Upper lobe of left lung (tissue), 6 donors: ENCODE data around the gene MSI2. TPM values are rescaled to one million over a fixed set of nuclear protein-coding genes. Genes with fewer than 3 reads are reported as not detected.

ENCODE experiments used
- ATAC-seq, 2 donors: fragments of 200-7000 bp; cut with Tn5 transposase; one replicate each; pipeline ENCODE4 v1.9.1; 2022; ENCODE audit warnings: mild to moderate bottlenecking in 2 of 2, moderate library complexity in 2 of 2; ENCODE audit not compliant: low FRiP score in 2 of 2
- DNase-seq, 2 donors: peaks; one replicate each; pipeline ENCODE4 v3.0.0-alpha.2; 2019 to 2020
- H3K27ac ChIP-seq, 4 donors: fragments of 200-600 bp; sonication (generic); one replicate each; pipeline ENCODE4 v1.5.1; 2016 to 2019
- H3K27me3 ChIP-seq, 4 donors: fragments of 200-600 bp; sonication (generic); one replicate each; pipeline ENCODE4 v1.5.1; 2017 to 2019
- H3K36me3 ChIP-seq, 4 donors: fragments of 200-600 bp; sonication (generic); one replicate each; pipeline ENCODE4 v1.5.1; 2016 to 2019
- H3K4me1 ChIP-seq, 4 donors: fragments of 200-600 bp; sonication (generic); one replicate each; pipeline ENCODE4 v1.5.1; 2018 to 2019
- H3K4me3 ChIP-seq, 4 donors: fragments of 200-600 bp; sonication (generic); one replicate each; pipeline ENCODE4 v1.5.1; 2017 to 2019; ENCODE audit warnings: mild to moderate bottlenecking in 2 of 4, moderate library complexity in 1 of 4
- H3K9me3 ChIP-seq, 4 donors: fragments of 200-600 bp; sonication (generic); one replicate each; pipeline ENCODE4 v1.5.1; 2018 to 2019
- EP300 ChIP-seq, 4 donors: sonication (generic); formaldehyde crosslinking; IDR thresholded peaks; one replicate each; pipeline ENCODE4 v1.5.1; 2017; ENCODE audit warnings: antibody characterized with exemption in 4 of 4, control low read depth in 2 of 4
- POLR2A ChIP-seq, 4 donors: fragments of 450-650 bp; IDR thresholded peaks; one replicate each; pipeline ENCODE4 v1.5.1; 2016 to 2017; ENCODE audit warnings: antibody characterized with exemption in 4 of 4, mild to moderate bottlenecking in 2 of 4
- POLR2AphosphoS5 ChIP-seq, 2 donors: sonication (generic); formaldehyde crosslinking; IDR thresholded peaks; one replicate each; pipeline ENCODE4 v1.5.1; 2017; ENCODE audit warnings: antibody characterized with exemption in 2 of 2
- WGBS, 2 donors: methylation state at CpG; one replicate each; pipeline ENCODE4 v1.1.5; 2017 to 2018; 5-methylcytosine and 5-hydroxymethylcytosine counted together
- total RNA-seq, 6 donors: library from RNA; depleted of rRNA in 4 of 6; stranded (reverse); fragments of >200 nt in 4 of 6; gene quantifications; one replicate each; pipeline versions ENCODE4 v1.1.0 to v1.2.1, GENCODE V29; 2016 to 2021
- TF ChIP-seq, protein P1 (sequence below), 6 experiments: fragments of 450-650 bp in 4 of 6; fragments of 200-600 bp in 2 of 6; sonication (generic) in 2 of 6; IDR thresholded peaks; one replicate each; pipeline ENCODE4 v1.5.1; 2016 to 2019; ENCODE audit warnings: antibody characterized with exemption in 6 of 6
- donor health status: DM: no; HTN: no; CAD: no; lungs with moderate emphysema.
- donor health status: DM: no; HTN: yes; CAD: no; lungs with severe emphysema.

The MSI2 gene
- total RNA-seq, 6 donors from 2014 or later: 20.1 to 44.0 (median 32.2) TPM

DNA sequence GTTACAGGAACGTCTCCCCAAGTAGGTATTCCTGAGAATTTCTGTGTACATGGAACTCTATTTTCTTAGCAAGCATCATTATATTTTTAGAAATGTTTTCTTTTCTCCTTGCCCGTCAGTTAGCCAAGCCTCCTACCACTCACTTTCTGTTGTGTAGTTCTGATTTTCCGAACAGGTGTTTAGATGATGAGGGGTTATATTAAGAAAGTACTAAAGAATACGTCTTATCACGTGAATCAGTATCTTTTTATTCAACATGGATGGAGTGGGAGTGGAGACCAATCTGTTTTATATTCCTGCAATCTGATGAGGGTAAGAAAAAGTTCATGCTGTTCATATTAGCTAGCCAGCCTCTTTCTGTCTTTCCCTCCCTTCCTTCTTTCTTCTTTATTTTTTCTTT lies 29.4 kb downstream of the MSI2 start:
- Histone ChIP-seq H3K27me3 (no peaks in the 10 kb centered on the region), H3K27ac (no peak overlapping the region), H3K4me1 (peaks cover 0 to 3% (median 2%) of the 10 kb centered on the region in 4 donors), H3K4me3 (no peak overlapping the region), H3K36me3 (no peaks in the 10 kb centered on the region), H3K9me3 (no peaks in the 10 kb centered on the region)
- TF ChIP-seq EP300 (IDR thresholded peaks at IDR 0.05) (no peak), POLR2AphosphoS5 (IDR thresholded peaks at IDR 0.05) (no peak), POLR2A (IDR thresholded peaks at IDR 0.05) (no peak)
- TF ChIP-seq, protein P1, sequence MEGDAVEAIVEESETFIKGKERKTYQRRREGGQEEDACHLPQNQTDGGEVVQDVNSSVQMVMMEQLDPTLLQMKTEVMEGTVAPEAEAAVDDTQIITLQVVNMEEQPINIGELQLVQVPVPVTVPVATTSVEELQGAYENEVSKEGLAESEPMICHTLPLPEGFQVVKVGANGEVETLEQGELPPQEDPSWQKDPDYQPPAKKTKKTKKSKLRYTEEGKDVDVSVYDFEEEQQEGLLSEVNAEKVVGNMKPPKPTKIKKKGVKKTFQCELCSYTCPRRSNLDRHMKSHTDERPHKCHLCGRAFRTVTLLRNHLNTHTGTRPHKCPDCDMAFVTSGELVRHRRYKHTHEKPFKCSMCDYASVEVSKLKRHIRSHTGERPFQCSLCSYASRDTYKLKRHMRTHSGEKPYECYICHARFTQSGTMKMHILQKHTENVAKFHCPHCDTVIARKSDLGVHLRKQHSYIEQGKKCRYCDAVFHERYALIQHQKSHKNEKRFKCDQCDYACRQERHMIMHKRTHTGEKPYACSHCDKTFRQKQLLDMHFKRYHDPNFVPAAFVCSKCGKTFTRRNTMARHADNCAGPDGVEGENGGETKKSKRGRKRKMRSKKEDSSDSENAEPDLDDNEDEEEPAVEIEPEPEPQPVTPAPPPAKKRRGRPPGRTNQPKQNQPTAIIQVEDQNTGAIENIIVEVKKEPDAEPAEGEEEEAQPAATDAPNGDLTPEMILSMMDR (IDR thresholded peaks at IDR 0.05): no peak
- 71 to 79% methylated on average over 5 of the region's 5 CpGs for WGBS, 2 donors
- ATAC-seq (no peak), DNase-seq (no peak)

DNA sequence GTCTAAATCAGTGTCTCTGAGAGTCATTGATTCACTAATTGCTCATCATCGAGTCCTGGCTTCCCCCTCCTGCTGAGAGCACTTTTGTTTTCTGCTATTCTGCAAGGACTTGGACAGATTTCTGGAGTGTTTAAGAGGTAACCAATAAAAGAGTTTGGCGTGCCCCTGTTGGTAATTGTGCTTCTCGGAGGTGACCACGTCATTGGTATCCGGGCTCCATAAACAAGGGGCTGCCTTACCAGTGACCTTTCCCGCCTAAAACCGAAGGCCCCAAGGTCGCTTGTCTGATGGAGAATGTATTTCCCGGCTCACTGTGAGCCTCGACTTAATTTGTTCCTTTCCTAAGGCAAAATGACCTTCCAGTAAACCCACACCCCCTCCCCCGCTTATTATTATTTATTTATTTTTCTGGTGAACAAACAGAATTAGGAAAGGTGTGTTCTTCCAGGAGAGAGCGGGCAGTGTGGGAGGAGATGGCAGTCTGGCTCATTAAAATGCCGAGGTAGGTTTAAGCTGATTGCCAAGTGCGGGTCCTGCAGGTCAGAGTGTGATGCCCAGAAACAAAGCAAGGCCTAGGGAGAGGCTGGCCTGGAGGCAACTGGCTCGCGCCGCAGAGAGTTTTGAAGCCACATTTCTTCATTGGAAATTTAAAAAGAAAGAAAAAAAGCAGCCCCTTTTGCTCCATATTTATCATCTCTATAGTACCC lies 30.2 kb downstream of the MSI2 start:
- no peak for ATAC-seq
- no peak overlapping the region for H3K27ac ChIP-seq
- WGBS, 2 donors: 92 to 93% methylated on average over 17 of the region's 17 CpGs

DNA sequence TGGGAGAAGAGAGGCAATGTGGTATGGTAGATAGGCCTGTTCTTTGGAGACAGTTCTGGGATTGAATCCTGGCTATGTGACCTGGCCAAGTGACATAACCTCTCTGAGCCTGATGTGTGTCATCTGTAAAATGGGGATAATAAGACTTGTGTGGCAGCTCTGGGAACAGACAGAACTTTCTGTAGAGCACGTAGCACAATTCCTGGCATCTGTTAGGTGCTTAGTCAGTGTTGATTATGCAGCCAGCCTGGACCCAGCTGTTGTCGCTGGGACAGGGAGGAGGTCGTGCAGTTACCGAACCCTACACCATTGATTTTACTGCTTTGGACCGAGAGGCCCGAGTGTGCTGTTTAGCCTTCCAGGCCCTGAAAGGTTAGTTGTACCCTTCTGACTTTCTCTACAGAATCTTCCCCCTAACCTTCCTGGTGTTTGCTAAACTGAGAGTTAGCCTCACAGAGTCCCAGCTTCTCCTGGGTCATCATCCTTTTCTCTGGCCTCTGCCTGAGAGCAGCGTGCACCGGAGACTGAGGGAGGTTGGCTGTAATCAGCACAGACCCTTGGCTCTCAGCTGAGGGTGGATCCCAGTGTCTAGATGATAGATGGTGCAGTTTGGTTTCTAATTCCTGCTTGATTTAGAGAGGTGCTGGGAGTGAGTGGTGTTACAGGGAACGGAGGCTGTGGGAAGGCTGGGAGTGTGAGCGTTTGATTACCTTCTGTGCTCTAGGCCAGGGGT lies 31.9 kb downstream of the MSI2 start:
- peak in 1 of 2 donors; percentile 20 for TF ChIP-seq POLR2AphosphoS5 (IDR thresholded peaks at IDR 0.05)
- no peak for TF ChIP-seq POLR2A (IDR thresholded peaks at IDR 0.05)
- peak in 1 of 2 donors; percentile 61 for ATAC-seq
- WGBS, 2 donors: 84 to 85% methylated on average over 9 to 10 of the region's 10 CpGs
- H3K27me3 ChIP-seq: no peaks in the 10 kb centered on the region
- no peaks in the 10 kb centered on the region for H3K9me3 ChIP-seq
- peaks cover 0 to 3% (median 2%) of the 10 kb centered on the region in 4 donors for H3K4me1 ChIP-seq
- no peak overlapping the region for H3K4me3 ChIP-seq
- H3K36me3 ChIP-seq: no peaks in the 10 kb centered on the region
- no peak for DNase-seq
- H3K27ac ChIP-seq: peak overlapping the region in 1 of 4 donors; percentile 18

More for the DNA sequence above, 30.2 kb downstream of the MSI2 start:
- Histone ChIP-seq H3K36me3 (no peaks in the 10 kb centered on the region), H3K27me3 (no peaks in the 10 kb centered on the region), H3K9me3 (no peaks in the 10 kb centered on the region), H3K4me3 (no peak overlapping the region), H3K4me1 (peaks cover 0 to 3% (median 2%) of the 10 kb centered on the region in 4 donors)
- DNase-seq: no peak
- no peak for TF ChIP-seq POLR2AphosphoS5 (IDR thresholded peaks at IDR 0.05)
- TF ChIP-seq, protein P1 (IDR thresholded peaks at IDR 0.05): no peak
- no peak for TF ChIP-seq EP300 (IDR thresholded peaks at IDR 0.05)
- no peak for TF ChIP-seq POLR2A (IDR thresholded peaks at IDR 0.05)

DNA sequence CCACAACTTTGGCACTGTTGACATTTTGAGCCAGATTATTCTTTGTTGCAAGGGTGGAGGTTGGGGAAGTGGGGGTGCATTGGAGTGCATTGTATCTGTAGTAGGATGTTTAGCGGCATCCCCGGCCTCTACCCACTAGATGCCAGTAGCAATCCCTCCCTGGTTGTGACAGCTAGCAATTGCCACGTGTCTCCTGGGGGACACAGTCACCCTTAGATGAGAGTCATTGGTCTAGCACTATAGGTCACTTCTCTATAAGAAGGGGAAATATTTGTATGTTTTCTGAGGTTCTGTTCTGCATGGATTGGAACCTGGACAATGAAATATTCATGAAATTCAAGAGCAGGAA lies 32.4 kb downstream of the MSI2 start:
- Histone ChIP-seq H3K4me3 (no peak overlapping the region), H3K36me3 (no peaks in the 10 kb centered on the region), H3K9me3 (no peaks in the 10 kb centered on the region), H3K27me3 (no peaks in the 10 kb centered on the region), H3K4me1 (peaks cover 0 to 3% (median 2%) of the 10 kb centered on the region in 4 donors), H3K27ac (peak overlapping the region in 1 of 4 donors; percentile 18)
- ATAC-seq (no peak), DNase-seq (no peak)
- WGBS, 2 donors: 60 to 82% methylated on average over 3 of the region's 3 CpGs
- no peak for TF ChIP-seq POLR2AphosphoS5 (IDR thresholded peaks at IDR 0.05)
- TF ChIP-seq POLR2A (IDR thresholded peaks at IDR 0.05): no peak
- TF ChIP-seq EP300 (IDR thresholded peaks at IDR 0.05): no peak
- TF ChIP-seq, protein P1 (IDR thresholded peaks at IDR 0.05): no peak

DNA sequence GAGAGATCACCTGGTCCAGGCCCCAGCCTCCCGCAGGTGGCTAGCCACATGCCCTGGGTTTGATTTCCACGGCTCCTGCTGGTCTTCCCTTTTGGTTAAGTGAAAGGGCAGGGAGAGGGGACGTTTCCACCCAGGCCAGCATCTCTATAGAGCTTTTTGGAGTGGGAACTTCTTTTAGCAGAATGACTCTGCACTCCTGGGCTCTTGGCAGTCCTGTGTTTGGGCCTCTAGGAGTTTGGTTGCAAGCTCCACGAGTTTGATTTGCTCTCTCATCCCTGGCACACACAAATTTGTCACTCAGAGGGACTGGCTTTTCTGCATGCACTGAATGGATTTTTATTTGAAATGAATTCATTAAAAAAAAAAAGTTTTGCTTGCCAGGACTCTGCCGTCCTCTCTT lies 32.8 kb downstream of the MSI2 start:
- no peaks in the 10 kb centered on the region for H3K9me3 ChIP-seq
- no peak for TF ChIP-seq EP300 (IDR thresholded peaks at IDR 0.05)
- TF ChIP-seq, protein P1 (IDR thresholded peaks at IDR 0.05): no peak
- TF ChIP-seq POLR2AphosphoS5 (IDR thresholded peaks at IDR 0.05): no peak
- TF ChIP-seq POLR2A (IDR thresholded peaks at IDR 0.05): no peak
- H3K27me3 ChIP-seq: no peaks in the 10 kb centered on the region
- no peak for DNase-seq
- no peaks in the 10 kb centered on the region for H3K36me3 ChIP-seq
- H3K4me3 ChIP-seq: no peak overlapping the region
- no peak for ATAC-seq
- 69 to 84% methylated on average over 5 of the region's 5 CpGs for WGBS, 2 donors
- H3K27ac ChIP-seq: no peak overlapping the region
- peaks cover 0 to 3% (median 2%) of the 10 kb centered on the region in 4 donors for H3K4me1 ChIP-seq
